MM.1S (cell line): ENCODE measurements around the gene SH2B2.

ENCODE experiments used
- CTCF ChIP-seq: fragments of 300-600 bp; sonication (generic); IDR thresholded peaks from 2 replicates; pipeline ENCODE4 v1.5.1; 2016; ENCODE audit warnings: antibody characterized with exemption, low read length, mixed read lengths
- EZH2 ChIP-seq: fragments of 300-600 bp; sonication (generic); optimal IDR thresholded peaks from 2 replicates; pipeline ENCODE3; 2017; ENCODE audit warnings: low read depth, mild to moderate bottlenecking, antibody characterized with exemption, low read length, mixed read lengths

GRCh38 chr7:102317231-102318059 lies 30.8 kb downstream of the SH2B2 start:
- TF ChIP-seq EZH2 (no peak), CTCF (no peak)
